Liver (tissue), 9 donors: ENCODE measurements around the gene TXNIP. TPM values are rescaled to one million over a fixed set of nuclear protein-coding genes. Genes with fewer than 3 reads are reported as not detected.

ENCODE experiments used
- DNase-seq: peaks from one replicate; pipeline ENCODE4 v3.0.0-alpha.2; 2017; ENCODE audit warnings: low spot score
- H3K27ac ChIP-seq, 2 donors: one replicate each; pipeline ENCODE4 v1.7.0; 2013; ENCODE audit warnings: inconsistent platforms in 2 of 2, low read length in 2 of 2, control low read depth in 1 of 2, low read depth in 1 of 2, mild to moderate bottlenecking in 1 of 2
- H3K27me3 ChIP-seq, 4 donors: one replicate each; pipeline versions ENCODE4 v1.6.1 to v1.7.0; 2013; ENCODE audit warnings: low read length in 3 of 4, inconsistent platforms in 1 of 4, mild to moderate bottlenecking in 1 of 4, moderate library complexity in 1 of 4; ENCODE audit not compliant: control insufficient read depth in 4 of 4, insufficient read depth in 4 of 4
- H3K36me3 ChIP-seq, 4 donors: one replicate each; pipeline versions ENCODE4 v1.6.1 to v1.7.0; 2013; ENCODE audit warnings: low read length in 3 of 4, mild to moderate bottlenecking in 3 of 4, low read depth in 1 of 4, moderate library complexity in 1 of 4; ENCODE audit not compliant: control insufficient read depth in 4 of 4, insufficient read depth in 3 of 4
- H3K4me1 ChIP-seq, 4 donors: one replicate each; pipeline versions ENCODE4 v1.6.1 to v1.7.0; 2013; ENCODE audit warnings: low read length in 3 of 4, mild to moderate bottlenecking in 3 of 4, moderate library complexity in 1 of 4; ENCODE audit not compliant: control insufficient read depth in 4 of 4, insufficient read depth in 4 of 4
- H3K4me3 ChIP-seq, 3 donors: one replicate each; pipeline versions ENCODE4 v1.6.1 to v1.7.0; 2013; ENCODE audit warnings: low read length in 3 of 3, control low read depth in 1 of 3, low read depth in 1 of 3, mild to moderate bottlenecking in 1 of 3
- H3K9ac ChIP-seq, 2 donors: one replicate each; pipeline ENCODE4 v1.7.0; 2013; ENCODE audit warnings: low read length in 2 of 2, mild to moderate bottlenecking in 2 of 2, moderate library complexity in 2 of 2, control low read depth in 1 of 2, low read depth in 1 of 2
- H3K9me3 ChIP-seq, 4 donors: one replicate each; pipeline versions ENCODE4 v1.6.1 to v1.7.0; 2013; ENCODE audit warnings: low read length in 3 of 4; ENCODE audit not compliant: control insufficient read depth in 4 of 4
- ATF3 ChIP-seq: IDR thresholded peaks from 2 replicates; pipeline ENCODE4 v1.6.1; 2016; ENCODE audit warnings: antibody characterized with exemption
- CTCF ChIP-seq: fragments of 150-350 bp; IDR thresholded peaks from 2 replicates; pipeline ENCODE4 v1.5.1; 2017; ENCODE audit warnings: improper control_type of control experiment, low read depth, low read length; ENCODE audit not compliant: missing input control
- EGR1 ChIP-seq, 2 donors: IDR thresholded peaks; 2 replicates each; pipeline ENCODE4 v1.6.1; 2016 to 2018; ENCODE audit warnings: antibody characterized with exemption in 2 of 2, low read depth in 2 of 2
- FOXA1 ChIP-seq: IDR thresholded peaks from 2 replicates; pipeline ENCODE4 v1.6.1; 2016; ENCODE audit warnings: antibody characterized with exemption
- FOXA2 ChIP-seq: IDR thresholded peaks from 2 replicates; pipeline ENCODE4 v1.6.1; 2016; ENCODE audit warnings: antibody characterized with exemption
- GABPA ChIP-seq, 2 donors: IDR thresholded peaks in 1 of 2; conservative IDR thresholded peaks in 1 of 2; 2 replicates each; pipeline ENCODE4 v1.6.1; 2016; ENCODE audit warnings: antibody characterized with exemption in 2 of 2, mild to moderate bottlenecking in 1 of 2, moderate library complexity in 1 of 2
- HNF4A ChIP-seq, 2 donors: conservative IDR thresholded peaks; 2 replicates each; pipeline ENCODE4 v1.6.1; 2016; ENCODE audit warnings: antibody characterized with exemption in 2 of 2, mild to moderate bottlenecking in 2 of 2
- HNF4G ChIP-seq: IDR thresholded peaks from 2 replicates; pipeline ENCODE4 v1.6.1; 2016; ENCODE audit warnings: antibody characterized with exemption
- JUND ChIP-seq, 2 donors: IDR thresholded peaks; 2 replicates each; pipeline ENCODE4 v1.6.1; 2016; ENCODE audit warnings: antibody characterized with exemption in 2 of 2
- MAX ChIP-seq: IDR thresholded peaks from 2 replicates; pipeline ENCODE4 v1.6.1; 2016; ENCODE audit warnings: antibody characterized with exemption
- NR2F2 ChIP-seq: IDR thresholded peaks from 2 replicates; pipeline ENCODE4 v1.6.1; 2016; ENCODE audit warnings: antibody characterized with exemption
- RAD21 ChIP-seq, 2 donors: IDR thresholded peaks; 2 replicates each; pipeline ENCODE4 v1.6.1; 2016; ENCODE audit warnings: antibody characterized with exemption in 2 of 2, mild to moderate bottlenecking in 2 of 2
- REST ChIP-seq: IDR thresholded peaks from 2 replicates; pipeline ENCODE4 v1.6.1; 2016; ENCODE audit warnings: antibody characterized with exemption, mild to moderate bottlenecking
- RXRA ChIP-seq, 2 donors: IDR thresholded peaks; 2 replicates each; pipeline ENCODE4 v1.6.1; 2017 to 2018; ENCODE audit warnings: antibody characterized with exemption in 2 of 2, mild to moderate bottlenecking in 1 of 2
- SP1 ChIP-seq: IDR thresholded peaks from 2 replicates; pipeline ENCODE4 v1.6.1; 2018; ENCODE audit warnings: antibody characterized with exemption, mild to moderate bottlenecking
- TAF1 ChIP-seq: conservative IDR thresholded peaks from 2 replicates; pipeline ENCODE4 v1.6.1; 2016; ENCODE audit warnings: antibody characterized with exemption, mild to moderate bottlenecking
- YY1 ChIP-seq: IDR thresholded peaks from 2 replicates; pipeline ENCODE4 v1.6.1; 2016; ENCODE audit warnings: antibody characterized with exemption, mild to moderate bottlenecking
- ZBTB33 ChIP-seq: IDR thresholded peaks from 2 replicates; pipeline ENCODE4 v1.6.1; 2016; ENCODE audit warnings: antibody characterized with exemption
- WGBS: extraction: QIAGEN DNeasy Blood & Tissue Kit; methylation state at CpG from one replicate; pipeline ENCODE4 v1.1.7; 2013; 5-methylcytosine and 5-hydroxymethylcytosine counted together
- polyA plus RNA-seq, 2 donors: library from polyadenylated mRNA; stranded (reverse) in 1 of 2; unstranded in 1 of 2; fragments of 200-250 nt in 1 of 2; fragments of >200 nt in 1 of 2; fragmentation: Nextera tagmentation in 1 of 2; extraction: Ambion mirVana in 1 of 2; gene quantifications; one replicate each; pipeline versions ENCODE4 v1.2.1 to v1.2.3, GENCODE V29; 2013 to 2015
- total RNA-seq, 2 donors: library from RNA; depleted of rRNA; stranded (reverse); fragments of >200 nt; gene quantifications; one replicate each; pipeline ENCODE4 v1.2.3, GENCODE V29; 2014
- donor health status: healthy.
- donor health status: healthy.
- donor health status: healthy.
- donor health status: healthy.
- donor health status: healthy.

The TXNIP gene
- total and polyA plus RNA-seq, 4 donors = 53.8 to 223 (median 92.0) TPM

- Histone ChIP-seq H3K27ac (peak within 1 kb of the TSS; percentile 80 to 88), H3K27me3 (no peaks in the 10 kb centered on the region), H3K9me3 (no peaks in the 10 kb centered on the region), H3K4me3 (peak within 1 kb of the TSS; percentile 49 to 86 (median 71)), H3K36me3 (no peaks in the 10 kb centered on the region), H3K4me1 (peaks cover 16 to 64% (median 52%) of the 10 kb centered on the region in 4 donors), H3K9ac (peak within 1 kb of the TSS; percentile 81 to 91)
- TF ChIP-seq GABPA (IDR thresholded peaks at IDR 0.05 in 1 of 2, conservative IDR thresholded peaks at IDR 0.05 in 1 of 2) (no peak), TAF1 (peak; percentile 85), HNF4A (conservative IDR thresholded peaks at IDR 0.05) (no peak), YY1 (peak; percentile 79), JUND (IDR thresholded peaks at IDR 0.05) (peak in 1 of 2 donors; percentile 34), CTCF (no peak), SP1 (peak; percentile 76), HNF4G (no peak), ATF3 (no peak), REST (peak; percentile 62), FOXA1 (no peak), ZBTB33 (no peak), EGR1 (IDR thresholded peaks at IDR 0.05; ENCODE audit: low read depth in 2 of 2) (no peak), MAX (no peak), FOXA2 (no peak), RAD21 (IDR thresholded peaks at IDR 0.05) (peak in 1 of 2 donors; percentile 36), RXRA (IDR thresholded peaks at IDR 0.05) (peak in 1 of 2 donors; percentile 46), NR2F2 (no peak)
- 1% methylated on average over 60 of the region's 60 CpGs for WGBS
- DNase-seq = peak; percentile 94
These were observed 38.7 kb downstream of the TXNIP start, which contains the start of gene LIX1L for GRCh38 chr1:145957443-145958319. Gene LIX1L (minus strand): TSS chr1:145958017. CDS start chr1:145957927, 90 bp downstream.
